Left hindlimb (tissue), 1 donor: ENCODE data around the gene NANP.
"Not testable (repeated sequence)": the region's sequence is repeated elsewhere in the genome, so short reads cannot be mapped to it uniquely, and the experiment has no call there.

Experiments
- DNase-seq: peaks from one replicate; pipeline ENCODE4 v3.0.0-alpha.2; 2018

The NANP gene

GRCh38 chr20:25605148-25605547 lies 18.7 kb downstream of the NANP start:
- no peak for DNase-seq

DNA sequence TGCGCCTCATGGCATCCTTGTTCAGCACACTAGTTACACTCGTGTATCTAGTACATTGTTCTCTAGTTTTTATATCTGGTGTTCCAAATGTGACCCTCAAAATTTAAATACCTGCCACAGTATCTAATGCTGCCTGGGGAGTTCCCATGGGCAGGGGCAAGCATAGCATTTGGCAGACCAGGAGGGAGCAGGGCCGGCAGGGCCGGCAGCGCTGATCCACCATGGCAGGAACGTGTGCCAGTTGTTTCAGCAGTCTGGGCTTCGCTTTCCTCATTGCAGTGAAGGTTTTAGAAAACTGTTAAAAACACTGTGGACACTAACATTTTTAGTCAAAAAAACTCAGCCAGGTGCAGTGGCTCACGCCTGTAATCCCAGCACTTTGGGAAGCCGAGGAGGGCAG lies 19.2 kb downstream of the NANP start:
- no peak for DNase-seq

GRCh38 chr20:25602914-25603309 lies 20.9 kb downstream of the NANP start:
- not testable (repeated sequence) for DNase-seq

- DNase-seq, result not testable (repeated sequence)
Observed at GRCh38 chr20:25602191-25602913, 21.5 kb downstream of the NANP start.

- no peak for DNase-seq
Observed at GRCh38 chr20:25601659-25602058, 22.2 kb downstream of the NANP start.

DNA sequence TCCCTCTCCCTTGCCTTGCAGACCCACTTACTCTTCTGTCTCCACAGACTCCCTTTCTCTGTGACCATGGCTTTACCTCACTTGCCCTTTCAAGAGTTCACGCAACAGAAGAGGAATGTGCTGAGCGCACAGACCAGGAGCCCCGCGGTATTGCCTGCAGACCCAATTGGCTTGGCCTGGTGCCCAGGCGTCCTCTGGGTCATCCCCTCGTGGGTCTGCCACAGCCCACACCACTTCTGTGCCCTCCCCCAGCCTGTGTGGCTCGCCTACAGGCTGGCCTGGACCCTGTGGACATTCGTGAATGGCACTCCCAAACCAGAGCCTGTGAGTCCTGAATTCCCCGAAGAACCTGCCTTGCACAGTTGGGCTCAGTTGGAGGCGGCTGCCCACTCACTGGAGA lies 23.2 kb downstream of the NANP start:
- DNase-seq, result no peak

DNA sequence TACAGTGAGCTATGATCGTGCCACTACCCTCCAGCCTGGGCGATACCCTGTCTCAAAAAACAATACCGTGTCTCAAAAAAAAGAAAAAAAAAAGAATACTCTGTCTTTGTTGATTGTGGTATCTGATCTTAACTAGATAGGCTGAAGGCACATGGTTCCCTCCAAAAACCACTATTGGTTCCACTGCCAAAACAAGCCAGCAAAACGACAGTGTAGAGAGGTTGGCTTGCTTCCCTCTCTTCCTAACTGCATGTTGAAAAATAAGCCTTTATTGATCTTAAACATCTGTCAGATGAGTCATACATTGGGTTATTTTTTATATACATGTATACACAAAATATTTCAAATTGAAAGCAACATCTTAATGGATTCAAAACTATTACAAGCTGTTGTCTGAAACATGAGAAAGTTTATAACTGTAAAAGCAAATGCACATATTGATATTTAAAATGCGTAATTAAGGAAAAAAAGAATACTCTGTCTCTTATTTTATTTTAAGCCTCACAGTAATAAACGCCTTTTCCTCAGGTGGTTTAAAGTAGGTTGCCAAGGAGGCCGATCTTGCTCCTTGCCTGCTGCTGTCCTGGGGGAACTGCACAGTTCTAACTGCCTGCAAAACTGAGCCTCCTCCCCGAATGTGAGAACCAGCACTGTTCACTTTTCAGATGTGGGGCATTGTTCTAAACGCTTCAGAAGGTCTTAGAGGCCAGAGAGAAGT lies 31.5 kb downstream of the NANP start:
- DNase-seq, result no peak

- not testable (repeated sequence) for DNase-seq
Observed at GRCh38 chr20:25590778-25591177, 33.0 kb downstream of the NANP start.

DNA sequence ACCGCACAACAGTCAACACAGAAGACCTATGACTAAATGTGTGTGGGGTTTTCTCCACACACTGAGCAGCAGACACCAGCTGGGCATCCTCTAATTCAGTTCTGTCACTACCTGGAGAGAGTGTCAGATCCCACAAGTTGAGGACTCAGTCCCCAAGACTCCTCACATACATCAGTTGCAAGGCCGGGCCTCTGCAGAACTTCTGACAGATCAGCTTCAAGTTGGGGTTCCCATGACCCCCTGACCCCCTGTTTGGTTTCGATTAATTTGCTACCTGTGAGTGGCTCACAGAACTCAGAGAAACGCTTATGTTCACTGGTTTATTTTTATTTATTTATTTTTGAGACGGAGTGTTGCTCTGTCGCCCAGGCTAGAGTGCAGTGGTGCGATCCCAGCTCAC lies 35.3 kb downstream of the NANP start:
- DNase-seq, result no peak

- DNase-seq, result no peak
Observed at GRCh38 chr20:25587536-25587935, 36.3 kb downstream of the NANP start.

GRCh38 chr20:25586877-25587276 lies 36.9 kb downstream of the NANP start:
- no peak for DNase-seq

DNA sequence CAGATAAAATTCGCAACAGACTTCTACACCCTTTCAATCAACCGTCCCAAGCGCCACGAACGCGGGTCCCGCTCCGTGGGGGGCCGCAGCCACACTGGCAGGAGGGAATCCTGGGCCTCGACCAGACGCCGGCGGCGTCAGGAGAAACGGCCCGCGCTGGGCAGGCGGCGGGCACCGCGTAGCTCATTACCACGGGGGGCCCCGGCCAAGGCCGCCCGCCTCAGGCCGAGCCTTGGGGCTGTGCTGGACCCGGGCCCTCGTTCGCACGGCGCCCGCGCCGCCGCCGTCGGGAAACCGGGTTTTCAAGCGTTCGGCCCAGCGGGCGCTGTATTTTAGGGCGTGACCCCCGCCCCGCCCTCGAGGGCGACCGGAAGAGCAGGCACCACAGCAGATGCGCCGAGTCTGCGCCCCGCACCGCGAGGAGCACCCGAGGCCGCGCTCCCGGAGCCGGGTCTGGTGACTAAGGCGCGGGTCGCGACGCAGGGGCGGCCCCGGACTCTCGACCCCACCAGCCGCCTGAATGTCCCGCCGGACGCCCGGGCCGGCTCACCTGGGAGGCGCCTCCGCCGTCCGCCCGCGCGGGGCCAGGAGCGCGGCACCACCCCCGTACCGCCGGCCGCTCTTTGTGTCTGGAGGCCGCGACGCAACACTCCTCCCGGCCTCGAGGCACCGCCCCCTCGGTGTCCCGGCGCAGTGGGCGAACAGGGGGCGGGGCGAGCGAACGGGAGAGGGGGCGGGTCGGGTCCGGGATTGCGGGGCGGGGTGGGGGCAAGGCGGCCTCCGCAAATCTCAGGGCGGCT lies 38.7 kb downstream of the NANP start, which contains the start of gene NINL:
Gene NINL (minus strand): TSS at position 627 of the 800 bp plus-strand sequence. CDS start 58,944 bp downstream, outside the sequence.
- DNase-seq, result peak; percentile 83

- DNase-seq, result not testable (repeated sequence)
Observed at GRCh38 chr20:25583607-25584006, 40.2 kb downstream of the NANP start.

DNA sequence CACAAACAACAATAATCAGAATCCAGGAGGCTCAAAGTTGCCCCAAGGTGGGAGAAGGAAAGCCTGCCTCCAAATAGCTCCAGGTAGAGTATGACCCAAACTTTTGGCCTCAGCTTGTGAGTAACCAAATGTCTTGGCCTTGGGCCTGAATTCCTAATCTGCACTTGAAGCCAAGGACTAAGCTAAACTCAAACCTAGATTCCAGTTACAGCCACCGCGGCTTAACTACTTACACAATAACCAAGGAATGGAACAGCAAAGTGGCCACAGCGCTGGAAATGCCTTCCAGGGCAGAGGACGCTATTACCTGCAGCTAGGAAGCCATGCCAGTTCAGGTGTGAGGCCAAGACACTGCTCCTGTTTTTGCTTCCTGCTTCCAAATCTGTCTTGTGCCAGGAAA lies 43.1 kb downstream of the NANP start:
- DNase-seq, result no peak

GRCh38 chr20:25579081-25579770 lies 44.6 kb downstream of the NANP start:
- no peak for DNase-seq

- no peak for DNase-seq
Observed at GRCh38 chr20:25576783-25577530, 46.9 kb downstream of the NANP start.

GRCh38 chr20:25574411-25574810 lies 49.4 kb downstream of the NANP start:
- no peak for DNase-seq

DNA sequence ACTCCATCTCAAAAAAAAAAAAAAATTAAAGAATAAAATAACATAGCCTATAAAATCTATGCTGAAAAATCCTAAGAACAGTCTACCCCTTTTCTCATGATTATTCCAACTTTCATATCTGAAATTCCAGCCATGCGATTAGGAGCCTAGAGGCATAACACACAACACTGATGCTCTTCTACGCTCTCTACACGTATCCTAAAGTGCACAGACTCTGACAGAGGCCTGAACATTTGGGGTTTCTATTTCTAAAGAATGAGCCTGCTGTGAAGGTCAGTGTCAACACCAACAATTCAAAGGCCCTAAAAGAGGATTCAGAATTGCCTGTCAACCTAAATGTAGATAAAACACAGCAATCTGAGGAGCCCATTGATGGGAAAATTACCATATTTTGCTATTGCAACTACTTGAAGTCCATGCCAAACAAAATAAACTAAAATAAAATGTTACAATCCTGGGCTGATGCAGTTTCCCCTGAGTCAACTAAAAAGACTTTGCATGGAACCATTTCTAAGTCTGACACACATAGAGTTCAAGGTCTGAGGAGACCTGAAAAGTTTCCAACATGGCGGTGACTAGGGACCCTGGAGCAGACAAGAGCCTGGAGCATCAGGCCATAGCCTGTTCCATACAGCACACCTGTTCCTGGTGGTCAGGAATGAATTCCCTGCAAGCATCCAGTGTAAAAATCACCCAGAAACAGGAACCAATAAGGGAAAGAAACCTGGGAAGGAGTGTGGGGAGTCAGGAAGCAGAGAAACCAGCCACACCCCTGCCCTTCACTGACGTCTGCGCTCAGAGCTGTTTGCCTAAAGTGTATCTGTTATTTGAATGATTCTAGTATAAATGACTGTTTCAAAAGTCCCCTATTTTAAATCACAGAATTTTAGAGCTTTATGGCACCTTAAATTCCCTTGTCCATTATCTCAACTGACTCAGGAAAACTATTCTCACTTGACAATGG lies 50.2 kb downstream of the NANP start:
- no peak for DNase-seq

DNA sequence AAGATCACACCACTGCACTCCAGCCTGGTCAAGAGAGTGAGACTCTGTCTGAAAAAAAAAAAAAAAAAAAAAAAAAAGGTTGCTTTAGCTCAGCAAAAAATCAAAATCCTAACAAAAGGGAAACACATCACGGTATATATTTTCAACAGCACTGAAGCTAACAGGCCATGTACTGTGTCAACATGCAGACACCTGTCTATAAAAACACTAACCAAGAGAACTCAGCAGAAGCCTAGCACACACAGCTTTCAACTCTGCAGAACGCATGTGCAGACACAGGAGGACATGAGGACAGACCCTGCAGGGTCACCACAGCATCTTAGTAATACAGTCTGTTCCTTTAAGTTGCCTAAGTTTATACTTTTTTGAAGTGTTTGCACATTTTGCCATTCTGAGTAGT lies 52.0 kb downstream of the NANP start:
- DNase-seq, result no peak

DNA sequence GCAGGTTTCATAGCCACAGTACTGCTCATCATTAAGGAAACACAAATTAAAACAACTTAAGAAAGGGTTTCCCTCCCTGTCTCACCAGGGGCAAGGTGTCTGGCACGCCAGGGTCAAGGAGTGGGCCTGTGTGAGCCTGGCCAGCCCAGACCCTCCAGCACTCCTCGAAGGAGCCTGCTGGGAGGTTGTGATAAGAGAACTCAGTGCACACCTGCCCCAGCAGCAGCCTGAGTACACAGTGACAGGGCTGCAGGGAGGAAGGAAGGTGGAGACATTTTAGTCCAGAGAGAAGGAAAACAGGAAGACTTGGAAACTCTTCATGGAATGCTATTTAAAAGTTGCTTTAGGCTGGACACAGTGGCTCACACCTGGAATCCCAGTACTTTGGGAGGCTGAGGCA lies 52.6 kb downstream of the NANP start:
- DNase-seq, result no peak

DNA sequence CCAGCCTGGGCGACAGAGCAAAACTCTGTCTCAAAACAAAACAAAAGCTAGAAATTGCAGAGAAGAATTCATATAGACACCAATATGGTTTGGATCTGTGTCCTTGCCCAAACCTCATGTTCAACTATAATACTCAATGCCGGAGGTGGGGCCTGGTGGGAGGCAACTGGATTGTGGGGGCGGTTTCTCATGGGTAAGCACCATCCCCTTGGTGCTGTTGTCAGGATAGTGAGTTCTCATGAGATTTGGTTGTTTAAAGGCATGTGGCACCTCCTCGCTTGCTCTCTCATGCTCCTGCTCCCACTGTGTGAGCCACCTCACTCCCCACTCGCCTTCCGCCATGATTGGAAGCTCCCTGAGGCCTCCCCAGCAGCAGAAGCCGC lies 53.7 kb downstream of the NANP start:
- no peak for DNase-seq
